ENCODE results near the gene TNFRSF12A. TPM values are rescaled to one million over a fixed set of nuclear protein-coding genes. Genes with fewer than 3 reads are reported as not detected.

TNFRSF12A gene
- total and polyA plus RNA-seq, 2 of the 13 experiments (the other 11 are each of a cell fraction or from before 2014, with no cell fraction given): 61.9 to 66.0 TPM

GRCh38 chr16:2990891-2991290, 29.3 kb upstream of the TNFRSF12A start:
- intact Hi-C loops (cut with micrococcal nuclease; ENCODE audit: unreplicated experiment): no loop called here
- DNase-seq (ENCODE audit: low spot score) (no peak), FAIRE-seq (no peak), ATAC-seq (no peak)
- Histone ChIP-seq H2AFZ (ENCODE audit: low read length) (no peak overlapping the region), H3K4me3 (replicated peaks in 1 of 3; ENCODE audit: insufficient read depth in 1 of 3, low read depth in 2 of 3, low read length in 3 of 3) (no peak overlapping the region), H3K4me1 (ENCODE audit: insufficient read depth, low read length) (peaks cover 16% of the 10 kb centered on the region; the same call in 1 of the 2 replicates), H3K79me2 (ENCODE audit: insufficient read depth, low read length) (no peaks in the 10 kb centered on the region), H4K20me1 (ENCODE audit: insufficient read depth, low read length) (no peaks in the 10 kb centered on the region), H3K9me3 (ENCODE audit: low read length) (no peaks in the 10 kb centered on the region), H3K4me2 (ENCODE audit: low read depth, low read length) (no peak overlapping the region), H3K9ac (ENCODE audit: insufficient read depth, low read depth, low read length) (no peak overlapping the region), H3K27me3 (ENCODE audit: control insufficient read depth in 1 of 2, insufficient read depth in 2 of 2, low read length in 2 of 2) (peaks cover 15 to 45% of the 10 kb centered on the region in 2 experiments; a peak in 4 of 5 replicates), H3K27ac (ENCODE audit: extremely low read length, insufficient read depth, low read length) (no peak overlapping the region), H3K36me3 (replicated peaks in 1 of 2; ENCODE audit: control insufficient read depth in 1 of 2, insufficient read depth in 2 of 2, low read length in 2 of 2) (no peaks in the 10 kb centered on the region)
- no TSS peak for BruUV-seq (replicated peaks)
- TF ChIP-seq ZNF143 (CRISPR knock-in tag; IDR thresholded peaks at IDR 0.05) (no peak), MTA3 (CRISPR knock-in tag; IDR thresholded peaks at IDR 0.05) (no peak), MBNL3 (CRISPR knock-in tag; conservative IDR thresholded peaks at IDR 0.05) (no peak), FOXA3 (CRISPR knock-in tag; IDR thresholded peaks at IDR 0.05) (no peak), ZNF251 (CRISPR knock-in tag; IDR thresholded peaks at IDR 0.05) (no peak), ZUFSP (CRISPR knock-in tag; IDR thresholded peaks at IDR 0.05; ENCODE audit: borderline replicate concordance) (no peak), ZNF230 (CRISPR knock-in tag; IDR thresholded peaks at IDR 0.05) (no peak), PRMT3 (CRISPR knock-in tag; IDR thresholded peaks at IDR 0.05; ENCODE audit: borderline replicate concordance, low read depth) (no peak), FOXC1 (CRISPR knock-in tag; IDR thresholded peaks at IDR 0.05; ENCODE audit: borderline replicate concordance) (no peak), ZC3H13 (CRISPR knock-in tag; IDR thresholded peaks at IDR 0.05) (no peak), KLF11 (CRISPR knock-in tag; IDR thresholded peaks at IDR 0.05) (no peak), MAZ (IDR thresholded peaks at IDR 0.05; ENCODE audit: borderline replicate concordance, low read depth, low read length) (no peak), MAZ (CRISPR knock-in tag; IDR thresholded peaks at IDR 0.05; ENCODE audit: low read depth) (no peak), ZNF780A (CRISPR knock-in tag; IDR thresholded peaks at IDR 0.05) (no peak)
- POLR2A ChIA-PET: interaction anchor here (1.5 kb wide), 1 partner anchor 10 kb away, joined by 6 read pairs; the partner anchor contains the start of gene PKMYT1
- in situ Hi-C loops (cut with HindIII; ENCODE audit: extremely low pct_ligation_motif_present, low pct_unique_long_range_greater_than_20kb): no loop called here
- CTCF ChIA-PET (ENCODE audit: low intra/inter-chr PET ratio, low total read pairs): no interaction called here
- 12% methylated on average over 6 of the region's 10 CpGs for WGBS (ENCODE audit: low lambda C conversion rate)

All from HepG2 (cell line).